Nephron progenitor cell (in vitro differentiated cells): Measurements from ENCODE around the gene IL3.
A peak's percentile ranks its signal among the peaks of the same experiment; 100 is the strongest.

Experiments used
- DNase-seq: peaks from one replicate; pipeline ENCODE4 v3.0.0; 2021
- H3K27ac Mint-ChIP-seq: 2 replicates; pipeline ENCODE4 v1.8.0; 2021; ENCODE audit warnings: mild to moderate bottlenecking, moderate library complexity, mixed read lengths
- H3K27me3 Mint-ChIP-seq: 2 replicates; pipeline ENCODE4 v1.8.0; 2021; ENCODE audit warnings: mild to moderate bottlenecking, low read depth, mixed read lengths; ENCODE audit not compliant: poor library complexity
- H3K36me3 Mint-ChIP-seq: 2 replicates; pipeline ENCODE4 v1.8.0; 2021; ENCODE audit warnings: low read depth, mixed read lengths
- H3K4me1 Mint-ChIP-seq: 2 replicates; pipeline ENCODE4 v1.8.0; 2021; ENCODE audit warnings: mixed read lengths
- H3K4me3 Mint-ChIP-seq: 2 replicates; pipeline ENCODE4 v1.8.0; 2021; ENCODE audit warnings: mild to moderate bottlenecking, moderate library complexity, mixed read lengths
- H3K9me3 Mint-ChIP-seq: 2 replicates; pipeline ENCODE4 v1.8.0; 2021; ENCODE audit warnings: mild to moderate bottlenecking, moderate library complexity, mixed read lengths
- TF ChIP-seq, protein P1 (sequence below): fragments of 200-600 bp; sonication (generic); IDR thresholded peaks from 2 replicates; pipeline ENCODE4 v1.5.0; 2021; ENCODE audit warnings: antibody characterized with exemption

IL3 gene

DNA sequence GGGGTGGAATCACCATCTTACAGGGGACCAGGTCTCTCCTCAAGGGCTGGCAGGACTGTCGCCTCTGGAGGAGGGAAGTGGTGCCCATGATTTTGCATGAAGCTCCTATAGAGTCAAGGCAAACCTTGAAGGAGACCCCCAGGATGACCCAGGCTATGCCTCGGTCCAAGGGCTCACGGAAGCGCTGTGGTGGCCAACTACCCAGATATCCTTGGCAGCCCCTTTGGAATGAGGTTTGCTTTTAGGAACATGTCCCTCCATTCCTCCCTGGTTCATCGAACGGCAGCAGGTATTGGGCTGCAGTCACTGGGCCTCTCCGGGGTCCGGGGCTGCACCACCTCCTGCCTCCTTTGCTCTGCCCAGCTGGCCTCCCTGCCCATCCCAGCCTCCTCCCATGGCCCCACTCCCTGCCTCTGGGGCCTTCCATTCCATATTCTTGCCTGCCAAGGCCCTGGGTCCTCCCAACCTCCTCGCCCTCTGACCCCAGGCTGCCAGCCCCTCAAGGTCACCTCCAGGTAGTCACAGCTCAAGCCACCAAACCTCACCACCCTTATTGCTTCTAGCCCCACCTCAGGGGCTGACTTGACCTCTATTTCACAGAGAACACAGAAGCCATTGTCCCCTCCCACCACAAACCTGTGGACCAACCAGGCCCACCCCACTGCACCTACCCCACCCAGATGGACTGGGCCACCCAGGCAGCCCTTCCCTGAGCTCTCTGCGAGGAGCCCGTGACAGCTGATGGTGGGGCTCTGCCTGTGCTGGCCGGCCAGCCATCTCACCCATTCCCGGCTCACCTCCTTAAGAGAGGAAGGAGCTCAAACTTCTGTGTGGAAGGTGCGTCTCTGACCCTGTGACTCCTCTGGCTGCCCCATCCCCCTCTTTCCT, 3.6 kb upstream of the IL3 start:
- H3K36me3 Mint-ChIP-seq: no peaks in the 10 kb centered on the region
- DNase-seq: no peak
- no peaks in the 10 kb centered on the region for H3K9me3 Mint-ChIP-seq
- H3K27ac Mint-ChIP-seq: no peak overlapping the region
- no peak overlapping the region for H3K4me3 Mint-ChIP-seq
- peaks cover 3% of the 10 kb centered on the region for H3K27me3 Mint-ChIP-seq
- TF ChIP-seq, protein P1, sequence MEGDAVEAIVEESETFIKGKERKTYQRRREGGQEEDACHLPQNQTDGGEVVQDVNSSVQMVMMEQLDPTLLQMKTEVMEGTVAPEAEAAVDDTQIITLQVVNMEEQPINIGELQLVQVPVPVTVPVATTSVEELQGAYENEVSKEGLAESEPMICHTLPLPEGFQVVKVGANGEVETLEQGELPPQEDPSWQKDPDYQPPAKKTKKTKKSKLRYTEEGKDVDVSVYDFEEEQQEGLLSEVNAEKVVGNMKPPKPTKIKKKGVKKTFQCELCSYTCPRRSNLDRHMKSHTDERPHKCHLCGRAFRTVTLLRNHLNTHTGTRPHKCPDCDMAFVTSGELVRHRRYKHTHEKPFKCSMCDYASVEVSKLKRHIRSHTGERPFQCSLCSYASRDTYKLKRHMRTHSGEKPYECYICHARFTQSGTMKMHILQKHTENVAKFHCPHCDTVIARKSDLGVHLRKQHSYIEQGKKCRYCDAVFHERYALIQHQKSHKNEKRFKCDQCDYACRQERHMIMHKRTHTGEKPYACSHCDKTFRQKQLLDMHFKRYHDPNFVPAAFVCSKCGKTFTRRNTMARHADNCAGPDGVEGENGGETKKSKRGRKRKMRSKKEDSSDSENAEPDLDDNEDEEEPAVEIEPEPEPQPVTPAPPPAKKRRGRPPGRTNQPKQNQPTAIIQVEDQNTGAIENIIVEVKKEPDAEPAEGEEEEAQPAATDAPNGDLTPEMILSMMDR: no peak
- peaks cover 5% of the 10 kb centered on the region for H3K4me1 Mint-ChIP-seq

DNA sequence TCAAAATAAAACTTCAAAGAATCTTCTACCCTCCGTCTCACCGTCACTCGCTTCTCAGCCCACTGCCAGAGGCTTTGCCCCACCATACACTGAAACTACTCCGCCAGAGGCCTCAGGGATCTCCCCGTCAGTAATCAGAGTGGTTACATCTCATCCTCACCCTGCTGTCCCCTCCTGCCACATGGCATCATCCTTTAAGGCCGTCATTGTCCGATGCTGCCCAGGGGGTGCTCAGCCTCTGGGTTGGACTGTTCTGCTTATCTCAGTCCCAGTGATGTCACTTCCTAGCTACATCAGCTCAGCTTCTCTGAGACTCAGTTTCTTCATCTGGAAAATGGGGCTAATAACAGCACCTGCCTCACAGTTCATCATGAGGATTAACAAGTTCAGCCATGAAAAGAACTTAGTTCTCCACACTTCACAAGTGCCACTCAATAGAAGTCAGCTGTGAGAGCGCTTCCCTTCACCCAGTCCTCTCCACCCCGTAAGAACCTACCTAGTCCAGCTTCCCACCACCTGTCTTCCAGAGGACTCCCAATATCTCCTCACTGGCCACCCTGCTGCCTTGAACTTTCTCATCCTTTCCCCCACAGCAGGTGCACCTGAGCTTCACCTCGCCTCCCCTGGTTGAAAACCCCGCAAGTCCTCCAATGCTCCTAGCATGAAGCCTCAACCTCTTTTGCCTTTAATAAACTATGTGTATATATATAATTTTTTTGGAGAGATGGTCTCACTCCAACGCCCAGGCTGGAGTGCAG, 2.8 kb upstream of the IL3 start:
- Mint-ChIP-seq H3K36me3 (no peaks in the 10 kb centered on the region), H3K4me1 (no peaks in the 10 kb centered on the region), H3K27ac (no peak overlapping the region), H3K27me3 (peaks cover 3% of the 10 kb centered on the region), H3K9me3 (no peaks in the 10 kb centered on the region), H3K4me3 (no peak overlapping the region)
- TF ChIP-seq, protein P1: no peak
- DNase-seq: no peak

DNA sequence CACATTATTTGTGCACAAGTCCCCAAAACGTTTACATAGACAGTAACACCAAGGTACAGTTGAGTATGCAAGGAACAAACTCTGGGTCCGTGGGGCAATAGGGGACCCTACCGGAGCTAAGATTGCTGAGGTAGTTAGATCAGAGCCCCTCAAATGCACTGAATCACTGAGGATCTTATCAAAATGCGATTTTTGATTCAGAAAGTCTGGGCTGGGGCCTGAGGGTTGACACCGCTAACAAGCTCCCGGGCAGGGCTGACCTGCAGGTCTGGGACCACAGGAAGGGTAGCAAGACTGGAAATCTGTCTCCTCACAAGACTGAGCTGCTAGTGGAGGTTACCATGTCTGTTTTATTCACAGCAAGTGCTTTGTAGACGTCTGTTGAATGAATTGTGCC, 1.8 kb upstream of the IL3 start:
- H3K9me3 Mint-ChIP-seq: no peaks in the 10 kb centered on the region
- H3K27me3 Mint-ChIP-seq: peaks cover 11% of the 10 kb centered on the region
- no peak overlapping the region for H3K27ac Mint-ChIP-seq
- H3K36me3 Mint-ChIP-seq: no peaks in the 10 kb centered on the region
- H3K4me3 Mint-ChIP-seq: no peak overlapping the region
- TF ChIP-seq, protein P1: no peak
- DNase-seq: no peak
- no peaks in the 10 kb centered on the region for H3K4me1 Mint-ChIP-seq

DNA sequence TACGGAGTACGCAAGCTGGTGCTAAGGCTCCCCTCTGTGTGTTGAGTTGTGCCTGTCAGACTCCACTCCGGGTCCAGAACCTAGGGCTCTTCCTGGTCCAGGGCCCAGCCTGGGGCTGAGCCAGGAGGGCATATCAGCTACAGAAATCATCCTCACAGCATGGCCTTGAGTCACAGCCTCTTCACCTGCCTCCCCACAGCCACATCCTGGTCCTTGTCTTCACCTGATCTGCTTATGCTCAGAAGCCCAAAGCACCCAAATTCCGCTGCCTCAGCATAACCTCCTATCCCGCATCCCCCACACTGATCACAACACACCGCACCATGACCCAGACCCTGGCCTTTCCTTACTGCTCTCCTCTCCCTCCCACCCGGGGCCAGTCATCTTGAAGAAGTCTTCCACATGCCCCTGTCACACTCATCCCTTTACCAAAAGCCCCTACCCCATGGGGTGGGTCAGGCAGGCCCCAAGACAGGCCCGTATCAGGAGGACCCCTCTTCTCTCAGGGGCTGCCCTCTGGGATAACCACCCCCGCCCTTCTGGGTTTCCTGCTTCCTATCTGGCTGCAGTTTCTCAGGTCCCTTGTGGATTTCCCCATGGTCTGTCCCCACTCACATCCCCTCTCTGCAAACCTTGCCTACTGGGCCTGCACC, 1.3 kb upstream of the IL3 start:
- Mint-ChIP-seq H3K4me3 (no peak overlapping the region), H3K4me1 (no peaks in the 10 kb centered on the region), H3K9me3 (no peaks in the 10 kb centered on the region), H3K36me3 (no peaks in the 10 kb centered on the region), H3K27me3 (peaks cover 10% of the 10 kb centered on the region), H3K27ac (peak overlapping the region; percentile 87)
- TF ChIP-seq, protein P1: no peak
- DNase-seq: no peak

DNA sequence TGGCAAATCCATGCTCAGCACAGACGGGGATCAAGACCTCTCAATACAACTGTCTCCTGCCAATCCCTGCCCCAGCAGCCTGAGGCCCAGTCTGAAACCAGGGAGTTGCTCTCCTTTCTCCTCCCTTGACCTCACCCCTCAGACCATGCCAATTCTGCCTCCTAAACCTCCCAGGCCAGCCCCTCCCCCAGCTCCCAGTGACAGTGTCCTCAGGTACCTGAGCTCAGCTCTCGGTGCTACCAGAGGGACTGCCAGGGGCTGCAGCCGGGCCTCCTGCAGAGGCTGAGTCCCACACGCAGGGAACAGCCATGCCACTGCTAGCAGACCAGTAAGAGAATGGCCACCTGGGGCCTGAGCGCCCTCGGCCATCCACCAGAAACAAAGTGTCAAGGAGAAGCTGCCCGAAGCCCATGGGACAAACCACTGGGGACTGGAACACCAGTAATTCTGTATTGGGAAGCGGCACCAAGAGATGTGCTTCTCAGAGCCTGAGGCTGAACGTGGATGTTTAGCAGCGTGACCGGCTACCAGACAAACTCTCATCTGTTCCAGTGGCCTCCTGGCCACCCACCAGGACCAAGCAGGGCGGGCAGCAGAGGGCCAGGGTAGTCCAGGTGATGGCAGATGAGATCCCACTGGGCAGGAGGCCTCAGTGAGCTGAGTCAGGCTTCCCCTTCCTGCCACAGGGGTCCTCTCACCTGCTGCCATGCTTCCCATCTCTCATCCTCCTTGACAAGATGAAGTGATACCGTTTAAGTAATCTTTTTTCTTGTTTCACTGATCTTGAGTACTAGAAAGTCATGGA, 557 bp upstream of the IL3 start:
- Mint-ChIP-seq H3K36me3 (no peaks in the 10 kb centered on the region), H3K4me3 (no peak overlapping the region), H3K4me1 (no peaks in the 10 kb centered on the region), H3K27ac (no peak overlapping the region), H3K27me3 (peaks cover 7% of the 10 kb centered on the region), H3K9me3 (no peaks in the 10 kb centered on the region)
- no peak for DNase-seq
- TF ChIP-seq, protein P1: no peak
